Small intestine (tissue), 4 donors: Measurements from ENCODE around the gene HASPIN. TPM values are rescaled to one million over a fixed set of nuclear protein-coding genes. Genes with fewer than 3 reads are reported as not detected.

ENCODE experiments used
- polyA plus RNA-seq, 4 donors: library from polyadenylated mRNA; stranded (reverse) in 3 of 4; unstranded in 1 of 4; fragments of 200-250 nt in 3 of 4; fragments of 120-200 nt in 1 of 4; gene quantifications; one replicate each; pipeline versions ENCODE4 v1.2.1 to v1.2.3, GENCODE V29; 2013
- donor health status: healthy with polysubstance abuse.
- donor health status: Bipolar disorder and iron deficiency.
- donor health status: healthy.

Gene HASPIN
- polyA plus RNA-seq, 4 donors = 2.6 to 3.6 TPM; not detected in 2

Other genes starting within 250 kb of the HASPIN start
- gene ASPA, start 247.9 kb upstream of the HASPIN start, polyA plus RNA-seq = 1 to 10 TPM; 1.9 to 8.1 (median 3.8) TPM
- 10 to 100 TPM in 1 of 4 donors, 1 to 10 TPM in 3; 1.1 to 20.1 (median 7.4) TPM for gene TRPV3, start 166.1 kb upstream of the HASPIN start, polyA plus RNA-seq
- 10 to 100 TPM in 3 of 4 donors, 1 to 10 TPM in 1; 4.4 to 20.8 (median 13.0) TPM for gene TRPV1, start 114.5 kb upstream of the HASPIN start, polyA plus RNA-seq
- gene SHPK, start 87.7 kb upstream of the HASPIN start, polyA plus RNA-seq = 10 to 100 TPM; 12.7 to 21.9 (median 18.1) TPM
- 10 to 100 TPM in 1 of 4 donors, 1 to 10 TPM in 3; 5.4 to 19.7 (median 7.0) TPM for gene CTNS, start 87.1 kb upstream of the HASPIN start, polyA plus RNA-seq
- 100 to 1,000 TPM; 102 to 442 (median 235) TPM for gene TAX1BP3, start 55.3 kb upstream of the HASPIN start, polyA plus RNA-seq
- 10 to 100 TPM; 40.0 to 85.4 (median 71.9) TPM for gene EMC6, start 55.1 kb upstream of the HASPIN start, polyA plus RNA-seq
- gene P2RX5, start 27.7 kb upstream of the HASPIN start, polyA plus RNA-seq = 1 to 10 TPM in 2 of 4 donors, under 1 TPM in 2; 0.67 to 5.6 (median 1.9) TPM
- gene ITGAE, start 77.3 kb downstream of the HASPIN start, polyA plus RNA-seq = 10 to 100 TPM; 39.4 to 57.8 (median 45.1) TPM
- 10 to 100 TPM; 14.9 to 64.3 (median 21.2) TPM for gene NCBP3, start 122.3 kb downstream of the HASPIN start, polyA plus RNA-seq
- 10 to 100 TPM in 1 of 4 donors, 1 to 10 TPM in 2, under 1 TPM in 1; 0.22 to 11.2 (median 3.2) TPM for gene CAMKK1, start 169.2 kb downstream of the HASPIN start, polyA plus RNA-seq
- gene P2RX1, start 192.6 kb downstream of the HASPIN start, polyA plus RNA-seq = 10 to 100 TPM in 1 of 4 donors, 1 to 10 TPM in 2, not detected in 1; 2.2 to 53.4 (median 3.2) TPM
- gene ATP2A3, start 240.5 kb downstream of the HASPIN start, polyA plus RNA-seq = 10 to 100 TPM in 3 of 4 donors, 1 to 10 TPM in 1; 5.8 to 83.0 (median 24.4) TPM